Memory B cell (primary cell): Measurements from ENCODE around the gene ADGRA1.

Source experiments
- ATAC-seq: fragments of 150-1000 bp; cut with Tn5 transposase; 2 replicates; pipeline ENCODE4 v1.10.0; 2021; ENCODE audit warnings: low read depth, mild to moderate bottlenecking, moderate library complexity
- DNase-seq, 2 donors: peaks; one replicate each; pipeline ENCODE4 v3.0.0; 2022; ENCODE audit warnings: low spot score in 2 of 2
- H3K27ac Mint-ChIP-seq: one replicate; pipeline ENCODE4 v1.8.0; 2022; ENCODE audit warnings: mild to moderate bottlenecking, moderate library complexity, mixed read lengths
- H3K27me3 Mint-ChIP-seq: one replicate; pipeline ENCODE4 v1.8.0; 2022; ENCODE audit warnings: mixed read lengths
- H3K36me3 Mint-ChIP-seq: one replicate; pipeline ENCODE4 v1.8.0; 2022; ENCODE audit warnings: mild to moderate bottlenecking, mixed read lengths
- H3K4me1 Mint-ChIP-seq: one replicate; pipeline ENCODE4 v1.8.0; 2022; ENCODE audit warnings: mixed read lengths
- H3K4me3 Mint-ChIP-seq: one replicate; pipeline ENCODE4 v1.8.0; 2022; ENCODE audit warnings: mild to moderate bottlenecking, moderate library complexity, mixed read lengths
- H3K9me3 Mint-ChIP-seq: one replicate; pipeline ENCODE4 v1.8.0; 2022; ENCODE audit warnings: mixed read lengths

The ADGRA1 gene

GRCh38 chr10:133123050-133123745 is 35.5 kb downstream of the ADGRA1 start:
- Mint-ChIP-seq H3K4me1 (peaks cover 5% of the 10 kb centered on the region), H3K36me3 (no peaks in the 10 kb centered on the region), H3K9me3 (peaks cover 4% of the 10 kb centered on the region), H3K4me3 (no peak overlapping the region), H3K27me3 (peaks cover 2% of the 10 kb centered on the region), H3K27ac (no peak overlapping the region)
- DNase-seq (no peak), ATAC-seq (no peak)

- peaks cover 2% of the 10 kb centered on the region for H3K27me3 Mint-ChIP-seq
- peaks cover 1% of the 10 kb centered on the region for H3K9me3 Mint-ChIP-seq
- peaks cover 5% of the 10 kb centered on the region for H3K4me1 Mint-ChIP-seq
- no peak for ATAC-seq
- H3K36me3 Mint-ChIP-seq, result no peaks in the 10 kb centered on the region
- no peak overlapping the region for H3K27ac Mint-ChIP-seq
- DNase-seq, result no peak
- no peak overlapping the region for H3K4me3 Mint-ChIP-seq
Observed at GRCh38 chr10:133123746-133124356, 36.1 kb downstream of the ADGRA1 start.

- H3K9me3 Mint-ChIP-seq, result no peaks in the 10 kb centered on the region
- H3K27me3 Mint-ChIP-seq, result peaks cover 2% of the 10 kb centered on the region
- no peaks in the 10 kb centered on the region for H3K36me3 Mint-ChIP-seq
- no peak for ATAC-seq
- no peak overlapping the region for H3K27ac Mint-ChIP-seq
- H3K4me3 Mint-ChIP-seq, result no peak overlapping the region
- no peak for DNase-seq
- peaks cover 5% of the 10 kb centered on the region for H3K4me1 Mint-ChIP-seq
Observed at GRCh38 chr10:133124357-133125211, 36.9 kb downstream of the ADGRA1 start.

- no peaks in the 10 kb centered on the region for H3K9me3 Mint-ChIP-seq
- DNase-seq (no peak), ATAC-seq (no peak)
- H3K4me1 Mint-ChIP-seq, result peaks cover 5% of the 10 kb centered on the region
- no peaks in the 10 kb centered on the region for H3K36me3 Mint-ChIP-seq
- no peak overlapping the region for H3K27ac Mint-ChIP-seq
- no peak overlapping the region for H3K4me3 Mint-ChIP-seq
- H3K27me3 Mint-ChIP-seq, result peaks cover 2% of the 10 kb centered on the region
Observed at GRCh38 chr10:133125901-133126300, 38.2 kb downstream of the ADGRA1 start.

GRCh38 chr10:133126431-133127290 is 38.9 kb downstream of the ADGRA1 start:
- Mint-ChIP-seq H3K27ac (no peak overlapping the region), H3K36me3 (no peaks in the 10 kb centered on the region), H3K4me3 (no peak overlapping the region), H3K4me1 (peaks cover 7% of the 10 kb centered on the region), H3K9me3 (no peaks in the 10 kb centered on the region), H3K27me3 (peaks cover 2% of the 10 kb centered on the region)
- no peak for DNase-seq
- no peak for ATAC-seq

- Mint-ChIP-seq H3K36me3 (no peaks in the 10 kb centered on the region), H3K27me3 (peaks cover 2% of the 10 kb centered on the region), H3K9me3 (no peaks in the 10 kb centered on the region), H3K4me3 (no peak overlapping the region), H3K4me1 (peaks cover 14% of the 10 kb centered on the region), H3K27ac (no peak overlapping the region)
- DNase-seq (no peak), ATAC-seq (peak; percentile 32)
Observed at GRCh38 chr10:133127291-133128125, 39.8 kb downstream of the ADGRA1 start.

- Mint-ChIP-seq H3K36me3 (no peaks in the 10 kb centered on the region), H3K4me1 (peaks cover 12% of the 10 kb centered on the region), H3K4me3 (no peak overlapping the region), H3K27me3 (peaks cover 4% of the 10 kb centered on the region), H3K27ac (no peak overlapping the region), H3K9me3 (no peaks in the 10 kb centered on the region)
- DNase-seq, result no peak
- no peak for ATAC-seq
Observed at GRCh38 chr10:133128126-133129070, 40.7 kb downstream of the ADGRA1 start.

GRCh38 chr10:133129071-133129858 is 41.5 kb downstream of the ADGRA1 start:
- ATAC-seq (no peak), DNase-seq (no peak)
- no peaks in the 10 kb centered on the region for H3K9me3 Mint-ChIP-seq
- H3K27ac Mint-ChIP-seq, result no peak overlapping the region
- H3K36me3 Mint-ChIP-seq, result no peaks in the 10 kb centered on the region
- H3K27me3 Mint-ChIP-seq, result peaks cover 6% of the 10 kb centered on the region
- no peak overlapping the region for H3K4me3 Mint-ChIP-seq
- peaks cover 12% of the 10 kb centered on the region for H3K4me1 Mint-ChIP-seq

- H3K4me1 Mint-ChIP-seq, result peaks cover 15% of the 10 kb centered on the region
- H3K27ac Mint-ChIP-seq, result no peak overlapping the region
- H3K9me3 Mint-ChIP-seq, result no peaks in the 10 kb centered on the region
- DNase-seq (no peak), ATAC-seq (no peak)
- H3K36me3 Mint-ChIP-seq, result no peaks in the 10 kb centered on the region
- H3K27me3 Mint-ChIP-seq, result peaks cover 10% of the 10 kb centered on the region
- H3K4me3 Mint-ChIP-seq, result no peak overlapping the region
Observed at GRCh38 chr10:133129859-133130495, 42.3 kb downstream of the ADGRA1 start.

GRCh38 chr10:133130602-133131001 is 42.9 kb downstream of the ADGRA1 start:
- DNase-seq, result no peak
- Mint-ChIP-seq H3K27me3 (peaks cover 11% of the 10 kb centered on the region), H3K9me3 (no peaks in the 10 kb centered on the region), H3K4me1 (peaks cover 15% of the 10 kb centered on the region), H3K36me3 (no peaks in the 10 kb centered on the region), H3K4me3 (no peak overlapping the region), H3K27ac (no peak overlapping the region)
- no peak for ATAC-seq

- no peak for ATAC-seq
- H3K9me3 Mint-ChIP-seq, result no peaks in the 10 kb centered on the region
- H3K27ac Mint-ChIP-seq, result no peak overlapping the region
- H3K36me3 Mint-ChIP-seq, result no peaks in the 10 kb centered on the region
- peaks cover 11% of the 10 kb centered on the region for H3K27me3 Mint-ChIP-seq
- no peak for DNase-seq
- H3K4me3 Mint-ChIP-seq, result no peak overlapping the region
- peaks cover 15% of the 10 kb centered on the region for H3K4me1 Mint-ChIP-seq
Observed at GRCh38 chr10:133131053-133131452, 43.3 kb downstream of the ADGRA1 start.
